GM18858 (cell line): Measurements from ENCODE around the gene CLEC18A.
"Not testable (repeated sequence)": the region's sequence is repeated elsewhere in the genome, so short reads cannot be mapped to it uniquely, and the experiment has no call there.

Source experiments
- ATAC-seq: cut with Tn5 transposase; IDR thresholded peaks from one replicate; pipeline ENCODE4 v1.9.1; 2021; ENCODE audit not compliant: unreplicated experiment

The CLEC18A gene

DNA sequence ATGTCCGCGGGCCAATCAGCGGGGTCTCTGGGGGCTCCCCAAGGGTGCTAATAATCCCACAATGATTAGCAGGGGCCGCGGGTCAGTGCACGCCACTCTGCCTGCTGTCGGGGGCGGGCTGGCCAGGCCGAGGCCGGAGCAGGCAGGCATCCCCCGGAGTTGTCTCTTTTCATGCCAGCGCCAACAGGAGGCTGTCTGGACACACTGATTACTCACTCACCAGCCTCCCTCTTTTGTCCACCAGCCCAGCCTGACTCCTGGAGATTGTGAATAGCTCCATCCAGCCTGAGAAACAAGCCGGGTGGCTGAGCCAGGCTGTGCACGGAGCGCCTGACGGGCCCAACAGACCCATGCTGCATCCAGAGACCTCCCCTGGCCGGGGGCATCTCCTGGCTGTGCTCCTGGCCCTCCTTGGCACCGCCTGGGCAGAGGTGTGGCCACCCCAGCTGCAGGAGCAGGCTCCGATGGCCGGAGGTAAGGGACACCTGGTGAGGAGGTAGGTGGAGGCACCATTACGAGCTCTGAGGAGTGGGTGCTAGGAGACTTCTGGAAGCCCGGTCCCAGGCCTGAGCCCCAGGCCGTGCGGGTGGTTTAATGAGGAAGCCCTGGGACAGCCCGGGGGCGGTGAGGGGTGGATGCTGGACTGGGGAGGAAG lies at the start of gene CLEC18A:
Gene CLEC18A, plus strand, starts transcription at position 318 of the 655 bp plus-strand sequence. Its CDS starts 33 bp downstream, at position 351.
- ATAC-seq = not testable (repeated sequence)

DNA sequence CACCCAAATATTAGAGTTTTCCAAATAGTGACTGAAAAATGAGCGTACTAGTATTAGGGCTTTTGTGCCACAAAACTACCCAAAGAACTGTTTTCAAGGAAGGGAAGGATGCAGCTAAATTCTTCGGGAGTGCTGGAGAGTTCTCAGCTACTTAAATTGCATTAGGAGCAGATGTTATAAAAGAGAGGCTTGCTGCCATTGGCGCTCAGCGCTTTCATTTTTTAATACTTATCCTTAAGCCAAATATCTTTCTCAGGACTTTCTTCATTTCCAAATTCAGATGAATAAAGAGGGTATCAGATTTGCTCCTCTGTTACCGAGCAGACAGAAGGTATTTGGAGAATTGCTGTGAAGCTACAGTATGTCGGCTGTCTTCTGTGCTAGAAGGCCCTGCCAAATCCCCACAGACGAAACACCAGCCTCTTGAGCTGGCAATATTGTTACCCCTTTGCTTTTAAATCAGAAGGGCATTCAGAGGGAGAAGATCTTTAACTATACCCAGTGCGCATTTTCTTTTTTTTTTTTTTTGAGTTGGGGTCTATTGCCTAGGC lies 47.2 kb upstream of the CLEC18A start:
- ATAC-seq = no peak

GRCh38 chr16:69904495-69905170 lies 46.5 kb upstream of the CLEC18A start:
- ATAC-seq = no peak

- ATAC-seq = no peak
These were observed 46.0 kb upstream of the CLEC18A start for GRCh38 chr16:69905171-69905555.

DNA sequence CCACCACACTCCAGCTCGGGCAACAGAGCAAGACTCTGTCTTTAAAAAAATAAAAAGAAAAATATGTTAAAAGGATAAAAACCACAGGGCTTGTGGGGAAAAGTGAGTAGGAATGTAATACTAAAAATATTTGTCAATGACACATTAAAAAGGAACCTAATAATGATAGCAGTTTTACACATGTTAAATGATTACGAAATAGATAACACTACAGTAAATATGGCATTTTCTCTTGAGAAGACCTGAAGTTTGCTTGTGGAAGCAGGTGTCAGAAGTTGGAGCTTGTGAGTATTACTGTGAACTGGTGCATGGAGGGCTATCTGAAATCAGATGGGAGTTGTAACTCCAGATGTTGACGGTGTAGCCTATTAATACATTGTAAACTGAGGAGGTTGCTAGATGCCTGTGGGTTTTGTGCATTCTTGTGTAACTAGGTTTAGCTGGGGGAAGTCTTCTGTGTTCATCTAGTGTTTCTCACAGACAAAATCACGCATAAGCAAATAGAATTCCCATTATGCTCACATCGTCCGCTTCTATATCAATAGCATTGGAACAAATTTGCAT lies 44.2 kb upstream of the CLEC18A start:
- ATAC-seq = no peak

DNA sequence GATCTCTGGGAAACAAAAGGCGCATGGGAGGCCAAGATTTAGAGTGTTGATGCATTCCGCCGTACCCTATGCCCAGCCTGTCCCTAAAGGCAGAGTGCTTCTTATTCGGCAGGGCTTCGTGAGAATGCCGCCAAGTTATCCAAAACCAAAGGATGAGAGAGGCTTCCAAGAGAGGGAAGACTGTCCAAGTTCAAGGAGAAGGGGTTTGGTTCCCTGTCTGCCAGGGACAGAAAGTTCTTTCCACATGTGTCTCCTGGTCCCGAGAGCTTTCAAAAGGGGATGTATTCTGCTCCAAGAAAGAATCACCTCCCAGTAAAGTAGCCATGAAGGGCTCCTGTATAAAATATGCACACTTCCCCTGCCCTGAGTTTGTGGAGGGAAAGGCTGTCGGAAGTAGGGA lies 42.1 kb upstream of the CLEC18A start:
- ATAC-seq = no peak

DNA sequence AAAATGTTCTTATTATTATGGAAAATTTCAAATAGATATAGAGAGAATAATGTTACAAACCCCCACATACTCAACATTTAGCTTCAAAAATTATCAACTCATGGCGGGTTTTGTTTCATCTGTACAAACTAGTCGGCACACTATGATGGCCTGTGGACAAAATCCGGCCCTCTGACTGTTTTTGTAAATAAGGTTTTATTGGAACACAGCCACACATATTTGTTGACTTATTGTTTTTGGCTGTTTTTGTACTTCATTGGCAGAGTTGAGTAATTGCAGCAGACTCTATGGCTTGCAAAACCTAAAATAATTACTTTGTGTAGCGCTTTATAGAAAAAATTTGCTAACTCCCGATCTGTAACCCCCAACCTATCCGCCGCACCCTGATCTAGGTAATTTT lies 41.4 kb upstream of the CLEC18A start:
- no peak for ATAC-seq

- ATAC-seq = no peak
These were observed 40.2 kb upstream of the CLEC18A start for GRCh38 chr16:69910964-69911363.

GRCh38 chr16:69916462-69916861 lies 34.7 kb upstream of the CLEC18A start:
- ATAC-seq = no peak

DNA sequence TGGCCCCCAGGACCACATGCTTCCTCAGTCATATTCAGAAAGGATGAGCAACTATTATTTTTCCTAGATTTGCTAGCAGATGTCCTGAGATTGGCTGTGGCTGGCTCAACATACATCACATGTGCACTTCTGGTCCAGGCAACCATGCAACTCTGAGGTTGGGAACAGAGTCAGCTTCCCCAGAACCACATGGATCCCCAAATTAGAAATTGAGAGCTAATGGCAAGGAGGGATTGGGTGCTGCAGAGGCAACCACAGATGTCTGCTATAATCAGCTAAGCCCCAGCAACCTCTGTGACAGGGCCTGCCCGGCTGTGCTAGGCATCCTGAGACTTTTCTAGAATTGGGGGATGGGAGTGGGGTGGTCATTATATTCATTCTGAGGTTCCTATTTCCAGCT lies 33.8 kb upstream of the CLEC18A start:
- ATAC-seq = no peak

GRCh38 chr16:69917739-69918138 lies 33.4 kb upstream of the CLEC18A start:
- ATAC-seq = no peak

DNA sequence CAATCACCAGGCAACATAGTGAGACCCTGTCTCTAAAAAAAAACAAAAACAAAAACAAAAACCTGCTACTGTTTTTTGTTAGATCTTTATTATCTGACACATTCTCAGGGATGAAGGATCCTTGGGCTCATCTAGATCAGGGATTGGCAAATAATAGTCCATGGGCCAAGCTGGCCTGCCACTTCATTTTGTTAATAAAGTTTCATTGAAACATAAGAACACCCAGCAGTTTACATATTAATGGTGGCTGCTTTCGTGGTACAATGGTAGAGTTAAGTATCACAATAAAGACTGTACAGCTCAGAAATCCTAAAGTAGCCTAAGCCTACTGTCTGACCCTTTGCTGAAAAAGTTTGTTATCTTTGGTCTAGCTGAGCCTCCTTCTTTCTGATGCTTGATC lies 32.9 kb upstream of the CLEC18A start:
- no peak for ATAC-seq

- no peak for ATAC-seq
These were observed 30.0 kb upstream of the CLEC18A start for GRCh38 chr16:69921127-69921526.

DNA sequence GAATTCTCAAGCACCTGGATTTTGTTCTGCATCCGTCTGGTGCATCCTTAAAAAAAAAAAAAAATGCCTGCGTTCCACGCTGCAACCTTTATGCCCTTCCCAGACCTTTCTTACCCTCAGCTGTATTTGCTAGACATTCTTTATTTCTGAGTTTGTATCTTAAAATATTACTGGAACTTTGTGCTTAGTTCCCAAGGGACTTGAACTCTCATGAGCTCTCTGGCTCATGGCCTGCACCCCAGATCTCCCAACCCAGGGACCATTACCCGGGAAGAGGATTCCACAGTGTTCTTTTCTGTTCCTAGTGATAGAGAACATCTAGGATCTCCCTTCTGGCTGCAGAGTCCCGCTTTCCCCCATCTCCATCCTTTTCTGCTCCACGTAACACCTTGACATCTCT lies 28.9 kb upstream of the CLEC18A start:
- ATAC-seq = no peak

- no peak for ATAC-seq
These were observed 26.9 kb upstream of the CLEC18A start for GRCh38 chr16:69924041-69924775.

DNA sequence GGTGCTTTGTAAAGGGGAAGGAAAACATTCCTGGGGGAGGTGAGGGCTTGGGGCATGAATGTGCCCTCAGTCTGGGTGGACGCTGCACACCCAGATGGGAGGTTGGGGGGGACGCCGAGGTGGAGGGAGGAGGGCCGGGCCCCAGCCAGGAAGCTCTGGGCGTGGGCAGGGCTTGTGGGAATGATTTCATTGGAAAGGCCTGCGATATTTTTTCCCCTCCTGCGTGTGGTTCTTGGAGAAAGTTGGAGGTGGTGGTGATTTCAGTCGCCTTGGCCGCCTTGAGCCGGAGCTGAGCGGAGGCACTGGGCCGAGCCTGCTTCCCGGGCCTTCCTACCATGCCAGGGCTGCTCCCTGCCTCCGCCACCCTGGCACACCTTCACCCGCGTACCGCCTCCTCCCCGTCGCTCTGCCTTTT lies 26.4 kb upstream of the CLEC18A start:
- no peak for ATAC-seq

DNA sequence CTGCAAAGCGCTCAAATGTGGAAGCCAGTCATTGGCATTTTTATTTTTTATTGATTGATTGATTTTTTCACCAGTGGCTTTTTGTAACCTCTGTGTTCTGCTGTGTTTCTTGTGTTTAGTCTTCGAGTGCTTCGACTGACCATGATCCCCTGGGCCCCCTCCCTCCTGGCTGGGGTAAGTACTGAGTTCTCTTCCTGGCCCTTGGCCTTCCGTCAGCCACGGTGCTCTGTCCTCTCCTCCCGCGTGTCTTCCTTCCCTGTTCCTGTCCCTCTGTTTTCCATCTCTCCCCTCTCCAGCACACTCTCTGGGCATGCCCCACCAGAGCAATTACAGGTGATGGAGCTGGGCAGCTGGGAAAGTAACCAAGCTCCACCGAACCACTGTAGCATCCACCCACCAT lies 25.8 kb upstream of the CLEC18A start:
- ATAC-seq = no peak

DNA sequence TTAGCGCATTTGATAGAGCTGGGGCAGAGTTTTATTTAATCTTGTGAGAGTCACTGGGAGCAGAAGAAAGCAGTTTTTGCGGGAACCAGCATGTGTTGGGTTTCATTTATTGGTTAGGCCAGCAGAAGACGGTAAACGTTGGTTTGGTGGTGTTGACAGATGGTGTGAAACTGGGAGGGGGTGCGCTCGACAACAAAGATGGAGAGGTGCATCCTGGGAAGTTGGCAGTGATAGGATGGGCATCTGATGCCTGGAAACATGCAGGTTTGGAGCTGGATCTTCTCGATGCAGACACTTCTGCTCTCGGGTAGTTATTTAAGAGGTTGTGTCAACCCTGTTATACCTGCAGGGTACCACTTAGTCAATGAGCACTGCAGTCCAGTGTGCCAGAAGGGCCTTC lies 24.9 kb upstream of the CLEC18A start:
- ATAC-seq = no peak

DNA sequence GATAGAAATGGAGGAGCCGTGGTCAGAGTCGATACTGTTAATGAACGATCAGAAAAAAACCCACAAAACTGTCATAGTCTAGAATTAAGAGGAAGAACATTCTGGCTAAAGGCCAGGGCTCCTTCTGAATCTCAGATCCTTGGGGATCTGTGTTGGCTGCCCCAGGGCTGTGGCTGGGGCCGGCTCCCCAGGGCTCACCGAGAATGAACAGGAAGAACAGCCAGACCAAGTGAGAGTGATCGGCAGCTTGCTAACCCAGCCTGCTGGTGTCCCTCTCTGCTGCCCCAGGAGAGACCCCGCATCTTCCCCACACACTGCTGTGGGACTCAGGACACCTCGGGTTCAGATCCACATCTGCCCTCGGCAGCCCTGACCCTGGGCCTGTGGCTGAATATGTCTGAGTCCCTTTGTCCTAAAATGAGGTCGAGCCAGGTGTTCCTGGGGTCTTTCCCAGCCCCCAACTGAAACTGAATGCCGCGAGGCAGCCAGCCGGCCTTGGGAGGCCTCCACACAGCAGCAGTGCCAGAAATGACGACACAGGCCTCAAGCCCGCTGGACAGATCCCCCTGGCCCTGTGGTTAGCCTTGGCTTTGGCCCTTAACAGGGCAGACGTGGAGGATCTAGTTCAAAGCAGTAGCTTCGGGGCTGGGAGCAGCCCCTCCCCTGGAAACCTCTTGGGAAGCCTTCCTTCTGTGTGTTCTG lies 23.9 kb upstream of the CLEC18A start:
- no peak for ATAC-seq

DNA sequence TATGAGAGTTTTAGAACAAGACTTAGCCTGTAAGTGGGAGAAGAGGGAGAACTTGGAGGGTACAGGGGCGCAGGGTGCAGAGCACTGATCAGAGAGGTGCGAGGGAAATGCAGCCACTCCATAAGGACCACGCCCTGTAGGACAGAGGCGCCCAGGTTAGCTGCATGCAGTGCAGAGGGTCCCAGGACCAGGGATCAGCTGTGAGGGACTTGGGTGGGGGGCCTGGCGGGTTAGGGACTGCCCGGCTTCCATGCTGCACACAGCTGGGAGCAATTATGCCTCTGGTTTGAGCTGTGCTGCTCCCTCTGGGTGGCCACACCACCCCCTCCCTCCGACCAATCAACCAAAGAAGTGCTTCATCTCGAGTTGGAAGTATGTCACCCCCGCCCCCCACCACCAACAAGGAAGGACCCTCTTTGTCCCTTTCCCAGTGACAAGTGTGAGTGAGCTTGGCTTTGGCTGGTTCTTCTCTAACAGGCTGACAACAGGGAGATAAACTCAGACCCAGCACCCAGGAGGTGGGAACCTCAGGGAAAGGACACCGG lies 22.2 kb upstream of the CLEC18A start:
- no peak for ATAC-seq

- ATAC-seq = no peak
These were observed 21.7 kb upstream of the CLEC18A start for GRCh38 chr16:69929480-69929879.
